GM12892 (cell line): ENCODE data around the gene ZBTB1.

Source experiments
- DNase-seq: peaks from one replicate; pipeline ENCODE4 v3.0.0; 2011; ENCODE audit not compliant: insufficient read length
- FAIRE-seq: peaks from 2 replicates; lab custom pipeline; 2011; peaks lifted over from hg19 to GRCh38; lab: Jason Lieb, UNC
- POLR2A ChIP-seq: IDR thresholded peaks from 2 replicates; pipeline ENCODE4 v1.6.1; 2011; ENCODE audit warnings: low read depth, low read length, control low read depth
- POLR2AphosphoS5 ChIP-seq: IDR thresholded peaks from 2 replicates; pipeline ENCODE4 v1.6.1; 2011; ENCODE audit warnings: low read depth, low read length, control low read depth
- TAF1 ChIP-seq: IDR thresholded peaks from 2 replicates; pipeline ENCODE4 v1.6.1; 2011; ENCODE audit warnings: low read depth, mild to moderate bottlenecking, control low read depth, low read length, borderline replicate concordance

Gene ZBTB1

GRCh38 chr14:64501411-64502171 lies 3.0 kb upstream of the ZBTB1 start:
- DNase-seq (no peak), FAIRE-seq (no peak)
- TF ChIP-seq TAF1, result no peak
- TF ChIP-seq POLR2AphosphoS5, result no peak

GRCh38 chr14:64502456-64502855 lies 2.1 kb upstream of the ZBTB1 start:
- DNase-seq, result no peak
- TF ChIP-seq POLR2A (no peak), POLR2AphosphoS5 (no peak), TAF1 (no peak)
- FAIRE-seq, result no peak

DNA sequence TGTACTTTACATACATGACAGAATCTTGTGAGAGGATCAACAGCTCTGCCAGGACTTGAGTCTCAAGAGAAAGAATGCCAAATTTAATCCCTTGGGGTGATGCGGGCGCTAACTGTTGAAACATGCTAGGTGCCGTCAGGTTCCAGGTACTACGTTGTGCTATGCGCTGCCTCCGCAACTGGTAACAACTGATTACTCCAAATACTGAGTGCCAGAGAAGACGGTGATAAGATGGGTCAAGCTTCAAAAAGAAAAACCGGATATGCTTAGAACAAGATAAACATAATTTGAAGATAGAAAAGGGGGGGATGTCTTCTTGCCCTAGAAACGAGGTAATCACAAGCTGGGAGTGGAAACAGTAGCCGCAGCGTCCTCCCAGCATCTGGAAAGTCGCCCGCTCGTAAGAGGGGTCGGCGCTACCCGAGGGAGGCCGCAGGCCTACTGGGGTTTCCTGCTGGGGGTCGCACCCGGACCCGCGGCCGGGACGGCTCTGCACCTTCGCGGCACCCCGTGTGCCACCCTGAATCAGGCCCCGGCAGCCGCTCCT lies 1.6 kb upstream of the ZBTB1 start:
- no peak for DNase-seq
- peak; percentile 5 for FAIRE-seq

DNA sequence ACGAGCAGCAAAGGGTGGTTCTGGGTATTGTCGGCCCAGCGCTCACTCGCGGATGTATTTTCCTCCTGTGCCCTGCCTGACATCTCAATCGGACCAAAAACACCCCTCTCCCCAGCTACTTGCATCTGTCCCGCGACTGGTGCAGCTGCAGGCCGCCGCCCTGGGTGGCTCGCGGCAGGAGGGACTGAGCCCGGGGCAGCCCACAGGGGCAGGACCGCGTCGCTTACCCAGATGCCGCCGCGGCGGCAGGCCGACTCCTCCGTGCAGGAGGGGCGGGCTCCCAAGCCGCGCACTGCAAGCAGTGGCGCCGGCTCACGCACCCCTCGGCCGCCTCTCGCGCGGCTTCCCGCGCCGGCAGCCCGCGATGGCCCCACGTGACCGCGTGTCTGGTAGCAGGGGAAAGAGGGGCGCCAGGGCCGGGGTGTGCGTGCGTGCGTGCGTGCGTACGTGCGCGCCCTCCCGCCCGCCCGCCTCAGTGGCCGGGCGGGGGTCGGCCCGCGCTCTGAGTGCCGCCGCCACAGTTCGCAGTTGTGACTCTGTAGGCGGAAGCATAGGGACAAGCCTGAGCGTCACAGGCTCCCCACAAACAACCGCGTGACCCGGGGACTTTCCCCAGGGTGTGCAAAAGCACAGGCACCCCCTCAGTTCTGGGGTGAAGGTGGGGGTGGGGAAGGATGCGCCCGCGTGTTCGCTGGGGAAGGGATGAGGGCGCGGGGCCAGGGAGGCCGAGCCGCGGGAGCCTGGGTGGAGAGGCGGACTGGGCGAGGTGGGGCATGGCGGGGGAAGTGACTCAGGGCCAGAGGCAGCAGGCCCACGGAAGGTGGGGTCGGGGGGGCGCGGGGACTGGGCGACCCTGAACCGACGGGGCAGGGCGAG lies 898 bp upstream of the ZBTB1 start, which contains the start of gene ZBTB25:
Gene ZBTB25 (minus strand): TSS at position 405 of the 876 bp plus-strand sequence. CDS start 13,305 bp downstream, outside the sequence.
- DNase-seq (peak; percentile 58), FAIRE-seq (peak; percentile 88)
- TF ChIP-seq POLR2A (peak; percentile 46), TAF1 (peak; percentile 77; the same call in 1 of the 2 replicates), POLR2AphosphoS5 (peak; percentile 81)

More for the DNA sequence above, 1.6 kb upstream of the ZBTB1 start:
- TF ChIP-seq POLR2A, result no peak
- no peak for TF ChIP-seq POLR2AphosphoS5
- no peak for TF ChIP-seq TAF1

DNA sequence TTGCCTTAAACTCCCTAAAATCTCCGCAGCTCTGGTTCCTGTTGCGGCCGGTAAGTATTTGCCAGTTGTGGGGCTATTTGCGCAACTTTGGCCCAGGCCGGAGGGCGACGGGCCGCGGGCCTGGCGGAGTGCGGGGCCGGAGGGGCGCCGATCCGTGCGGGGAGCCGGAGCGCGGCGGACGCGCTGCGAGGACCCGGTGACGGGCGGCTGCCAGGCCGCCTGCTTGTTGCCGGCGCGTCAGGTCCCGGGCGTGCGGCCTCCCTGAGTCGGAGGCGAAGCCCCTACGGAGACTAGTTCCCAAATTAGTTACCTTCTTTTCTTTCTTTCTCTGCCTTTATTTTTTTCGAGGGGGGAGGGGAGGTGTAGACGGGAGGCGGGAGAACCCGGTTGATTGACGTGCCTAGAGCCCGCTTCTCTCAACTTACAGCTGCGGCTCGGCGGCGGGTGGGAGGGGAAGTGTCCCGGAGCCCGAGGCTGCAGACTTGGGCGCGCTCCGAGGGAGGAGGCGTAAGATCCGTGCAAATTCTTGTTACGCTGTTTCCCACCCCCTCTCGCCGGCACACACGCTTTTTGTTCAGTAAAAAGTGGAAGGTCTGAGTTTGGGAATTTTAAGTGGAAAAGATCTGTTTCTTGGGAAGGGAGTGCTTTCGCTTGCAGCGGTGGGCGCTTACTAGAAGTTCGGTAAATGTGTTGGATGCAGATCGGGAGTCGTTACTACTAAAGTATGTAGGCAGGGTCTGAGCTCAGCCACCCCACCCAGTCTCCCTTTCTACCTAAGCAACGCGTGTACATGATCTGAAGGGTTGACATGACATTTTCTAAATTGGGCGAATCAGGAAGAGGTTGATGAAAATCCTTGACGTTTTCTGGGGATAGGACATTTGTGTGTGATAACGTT lies 576 bp downstream of the ZBTB1 start:
- peak; percentile 72 for FAIRE-seq
- TF ChIP-seq TAF1 (peak; percentile 38; the same call in 1 of the 2 replicates), POLR2AphosphoS5 (peak; percentile 10), POLR2A (0 out of 2 replicates have a peak, but pooled peaks have one; percentile 1)
- DNase-seq, result peak; percentile 52

- FAIRE-seq (no peak), DNase-seq (no peak)
- no peak for TF ChIP-seq POLR2AphosphoS5
- no peak for TF ChIP-seq TAF1
- TF ChIP-seq POLR2A, result no peak
Measured at GRCh38 chr14:64506721-64507120, 2.2 kb downstream of the ZBTB1 start.

DNA sequence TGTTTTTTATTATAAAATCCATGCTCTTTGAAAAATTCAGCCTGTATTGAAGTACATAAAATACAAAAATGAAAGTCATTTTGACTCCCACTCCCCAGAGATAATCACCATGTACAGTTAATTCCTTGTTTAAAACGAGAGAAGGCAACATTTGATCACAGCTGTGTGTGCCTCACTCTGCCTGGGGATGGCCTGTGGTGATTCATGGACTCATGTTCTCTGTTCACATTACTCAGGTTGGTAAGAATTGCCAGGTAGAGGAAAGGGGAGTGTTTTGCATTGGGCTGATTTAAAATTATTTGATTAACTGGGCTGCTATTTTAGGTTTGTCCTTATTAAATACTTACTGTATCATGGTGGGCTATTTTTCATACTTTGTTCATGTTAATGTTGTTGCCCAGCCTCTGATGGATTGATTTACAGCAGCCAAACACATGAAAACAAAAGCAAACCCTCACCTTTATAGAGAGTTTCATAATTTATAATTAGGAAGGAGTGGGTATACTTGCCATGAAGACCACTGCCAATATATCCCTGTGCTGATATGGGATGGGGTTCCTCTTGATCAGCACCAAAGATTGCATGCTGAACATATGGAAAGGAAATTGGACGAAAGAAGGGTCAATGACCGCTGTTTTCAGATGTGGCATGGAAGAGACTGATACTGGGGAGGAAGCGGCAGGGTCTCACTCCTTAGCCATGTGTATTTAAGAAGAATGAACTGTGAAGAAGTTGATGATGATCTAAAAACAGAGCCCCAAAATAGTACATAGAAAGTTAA lies 3.0 kb downstream of the ZBTB1 start:
- no peak for FAIRE-seq
- no peak for DNase-seq
- TF ChIP-seq TAF1 (no peak), POLR2AphosphoS5 (no peak), POLR2A (no peak)

DNA sequence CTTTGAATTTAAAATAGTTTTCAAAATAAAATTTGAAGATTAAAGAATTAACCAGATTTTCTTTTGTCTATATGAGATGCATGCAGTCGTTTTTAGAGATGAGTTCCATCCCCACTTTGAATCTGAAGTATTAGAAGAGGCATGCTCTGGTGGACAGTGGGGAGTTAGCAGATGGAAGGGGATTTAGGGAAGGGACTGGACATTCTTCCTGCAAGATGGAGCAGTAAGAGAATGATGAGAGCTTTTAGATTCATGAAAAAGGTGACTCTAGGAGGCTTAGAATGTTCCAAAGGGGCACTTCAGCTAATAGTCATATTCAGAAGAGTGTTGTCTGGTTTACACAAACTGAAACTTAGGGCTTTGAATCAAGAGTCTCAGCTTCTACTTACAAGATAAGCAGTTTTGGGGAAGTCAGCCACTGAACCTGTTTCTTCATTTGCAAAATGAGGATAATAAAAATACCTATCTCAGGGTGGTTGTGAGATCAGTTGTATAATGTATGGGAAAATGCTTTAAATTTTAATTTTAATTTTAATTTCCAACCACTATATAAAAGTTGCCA lies 3.7 kb downstream of the ZBTB1 start:
- peak; percentile 57 for FAIRE-seq
- no peak for DNase-seq
- no peak for TF ChIP-seq POLR2AphosphoS5
- no peak for TF ChIP-seq POLR2A
- no peak for TF ChIP-seq TAF1

DNA sequence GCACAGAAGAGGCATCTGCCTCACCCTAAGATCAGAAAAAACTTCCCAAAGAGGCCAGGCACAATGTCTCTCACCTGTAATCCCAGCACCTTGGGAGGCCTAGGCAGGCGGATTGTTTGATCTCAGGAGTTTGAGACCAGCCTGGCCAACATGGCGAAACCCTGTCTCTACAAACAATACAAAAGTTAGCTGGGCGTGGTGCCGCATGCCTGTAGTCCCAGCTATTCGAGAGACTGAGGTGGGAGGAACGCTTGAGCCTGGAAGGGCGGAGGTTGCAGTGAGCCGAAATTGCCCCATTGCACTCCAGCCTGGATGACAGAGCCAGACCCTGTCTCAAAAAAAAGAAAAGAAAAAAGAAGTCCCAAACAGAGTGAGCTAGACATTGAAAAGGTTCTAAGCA lies 4.5 kb downstream of the ZBTB1 start:
- TF ChIP-seq TAF1 (no peak), POLR2AphosphoS5 (no peak), POLR2A (no peak)
- no peak for DNase-seq
- FAIRE-seq, result no peak
